Measurements from ENCODE around the gene ADARB1.
A peak's percentile ranks its signal among the peaks of the same experiment; 100 is the strongest.

Gene ADARB1

GRCh38 chr21:45265721-45266517 lies 191.5 kb downstream of the ADARB1 start:
- TF ChIP-seq CTCF (IDR thresholded peaks at IDR 0.05) = no peak

DNA sequence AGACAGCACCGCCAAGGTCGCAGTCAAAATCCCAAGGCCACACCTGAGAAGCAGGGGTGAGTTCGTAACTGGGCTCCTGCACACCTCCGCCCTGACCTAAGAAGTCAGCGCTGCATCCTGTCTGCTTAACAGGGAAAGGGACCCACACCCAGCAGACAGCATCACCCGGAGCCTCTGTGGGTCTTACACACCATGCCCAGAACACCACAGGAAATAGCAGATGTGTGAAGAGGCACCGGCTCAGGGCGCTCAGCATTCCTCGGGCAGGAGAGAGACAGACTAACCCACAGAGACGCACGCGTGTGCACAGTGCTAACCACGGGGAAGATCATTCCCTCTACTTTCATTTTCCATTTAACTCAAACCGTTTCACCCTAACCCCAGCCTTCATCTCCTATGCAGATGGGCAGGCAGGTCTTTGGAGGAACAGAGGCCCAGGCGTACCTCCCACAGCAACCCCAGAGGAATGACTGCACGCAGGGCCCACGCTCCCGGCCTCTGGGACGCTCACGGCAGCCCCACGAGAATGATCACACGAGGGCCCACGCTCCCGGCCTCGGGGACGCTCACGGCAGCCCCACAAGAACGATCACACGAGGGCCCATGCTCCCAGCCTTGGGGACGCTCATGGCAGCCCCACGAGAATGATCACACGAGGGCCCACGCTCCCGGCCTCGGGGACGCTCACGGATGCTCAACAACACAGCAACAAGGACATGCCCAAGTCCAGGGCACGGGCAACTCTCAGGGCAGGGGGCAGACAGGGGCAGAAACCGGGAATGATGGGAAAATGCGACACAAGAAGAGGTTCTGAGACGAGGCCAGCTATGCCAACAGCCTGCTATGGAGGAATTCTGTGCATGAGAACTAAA lies 192.4 kb downstream of the ADARB1 start:
- H3K27ac ChIP-seq = no peak overlapping the region
- no peak for TF ChIP-seq ZFX (IDR thresholded peaks at IDR 0.05; ENCODE audit: borderline replicate concordance)
- no peak for TF ChIP-seq CTCF (IDR thresholded peaks at IDR 0.05)

More at GRCh38 chr21:45265721-45266517, 191.5 kb downstream of the ADARB1 start:
- no peak overlapping the region for H3K27ac ChIP-seq

GRCh38 chr21:45267390-45267760 lies 193.0 kb downstream of the ADARB1 start:
- no peak overlapping the region for H3K27ac ChIP-seq
- TF ChIP-seq CTCF (IDR thresholded peaks at IDR 0.05) (no peak), ZFX (IDR thresholded peaks at IDR 0.05; ENCODE audit: borderline replicate concordance) (no peak)

DNA sequence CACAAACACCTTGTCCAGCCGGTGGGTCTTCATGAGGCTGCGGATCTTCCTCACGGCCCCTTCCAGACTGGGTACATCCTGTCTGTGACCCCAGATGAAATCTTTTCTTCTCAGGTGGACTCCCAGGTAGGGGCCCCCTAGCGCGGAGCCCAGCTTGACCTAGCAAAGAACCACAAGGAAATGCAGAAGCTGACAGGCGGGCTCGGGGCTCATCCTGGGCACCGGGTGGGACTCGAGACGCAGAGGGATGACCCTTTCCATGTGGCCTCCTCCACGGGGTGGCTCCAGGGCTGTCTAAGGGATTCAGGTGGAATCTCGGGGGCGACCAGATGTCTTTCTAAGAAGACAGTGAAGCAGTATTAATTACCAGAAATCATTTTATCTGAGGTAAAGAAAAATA lies 195.5 kb downstream of the ADARB1 start:
- peak overlapping the region; percentile 68 for H3K27ac ChIP-seq
- TF ChIP-seq CTCF (IDR thresholded peaks at IDR 0.05) = no peak
- no peak for TF ChIP-seq ZFX (IDR thresholded peaks at IDR 0.05; ENCODE audit: borderline replicate concordance)

- TF ChIP-seq CTCF (IDR thresholded peaks at IDR 0.05) (peak; percentile 95), ZFX (IDR thresholded peaks at IDR 0.05; ENCODE audit: borderline replicate concordance) (no peak)
- H3K27ac ChIP-seq = peak overlapping the region; percentile 68
These were observed 196.0 kb downstream of the ADARB1 start for GRCh38 chr21:45270306-45270821.

Measured in 22Rv1 (cell line).